Measurements from ENCODE around the gene DLG4. TPM values are rescaled to one million over a fixed set of nuclear protein-coding genes. Genes with fewer than 3 reads are reported as not detected.
"Not testable (repeated sequence)": the region's sequence is repeated elsewhere in the genome, so short reads cannot be mapped to it uniquely, and the experiment has no call there.

Gene DLG4
- total RNA-seq, 1 donor from 2014 or later, result 34.9 TPM

DNA sequence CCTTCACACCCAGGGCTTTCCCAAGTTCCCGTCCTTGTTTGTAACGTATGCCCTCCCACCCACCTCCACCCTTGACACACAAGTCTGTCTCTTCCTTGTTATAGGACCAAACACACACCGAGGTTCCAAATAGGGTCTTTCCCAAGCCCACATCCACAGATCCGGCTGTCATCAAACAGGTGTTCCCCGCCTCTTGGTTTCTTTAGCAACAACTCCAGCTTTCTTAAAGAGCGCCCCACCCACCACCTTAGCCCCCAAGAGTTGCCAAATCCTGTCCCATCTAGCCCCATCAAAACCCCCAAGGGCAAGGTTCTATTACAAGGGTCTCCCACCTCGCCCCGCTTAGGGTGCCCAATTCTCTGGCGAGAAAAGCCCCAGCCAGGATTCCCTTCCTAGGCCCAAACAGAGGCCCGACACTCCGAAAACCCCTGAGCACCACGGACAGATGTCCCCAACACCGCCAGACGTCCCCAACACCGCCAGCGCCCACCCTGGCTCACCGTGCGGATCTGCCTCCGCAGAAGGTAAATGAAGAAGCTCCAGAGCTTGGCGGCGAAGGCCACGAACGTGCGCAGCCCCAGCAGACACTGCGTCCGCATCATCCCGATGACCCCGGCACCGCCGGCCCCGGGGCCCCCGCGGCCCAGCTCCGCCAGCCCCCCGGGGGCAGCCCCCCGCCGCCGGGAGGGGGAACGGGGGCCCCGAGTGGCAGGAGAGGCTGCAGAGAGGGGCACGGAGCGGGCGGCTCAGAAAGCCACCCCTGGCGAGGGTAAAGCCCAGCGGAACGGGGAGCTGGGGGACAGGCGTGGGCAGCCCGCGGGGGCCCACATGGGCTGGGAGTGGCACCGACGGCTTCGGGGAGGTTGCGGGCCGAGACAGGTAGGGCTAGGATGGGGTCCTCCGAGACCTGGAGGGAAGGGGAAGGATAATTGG is 31.3 kb upstream of the DLG4 start:
- H3K27ac ChIP-seq, result peak overlapping the region; percentile 100
- H3K36me3 ChIP-seq, result peaks cover 29 to 31% of the 10 kb centered on the region in 2 donors
- H3K9me3 ChIP-seq, result no peaks in the 10 kb centered on the region
- H3K4me3 ChIP-seq, result peak overlapping the region; percentile 84 to 94
- DNase-seq (ENCODE audit: low spot score in 2 of 2), result peak in 1 of 2 donors; percentile 71
- H3K27me3 ChIP-seq, result no peaks in the 10 kb centered on the region
- intact Hi-C loops (cut with DNase I), result loop anchor here (1.0 to 5.0 kb wide), 2 partner anchors 8 to 321 kb away; no protein-coding TSS in a partner anchor
- H3K4me1 ChIP-seq, result peaks cover 16 to 27% of the 10 kb centered on the region in 2 donors
- TF ChIP-seq, protein P1, sequence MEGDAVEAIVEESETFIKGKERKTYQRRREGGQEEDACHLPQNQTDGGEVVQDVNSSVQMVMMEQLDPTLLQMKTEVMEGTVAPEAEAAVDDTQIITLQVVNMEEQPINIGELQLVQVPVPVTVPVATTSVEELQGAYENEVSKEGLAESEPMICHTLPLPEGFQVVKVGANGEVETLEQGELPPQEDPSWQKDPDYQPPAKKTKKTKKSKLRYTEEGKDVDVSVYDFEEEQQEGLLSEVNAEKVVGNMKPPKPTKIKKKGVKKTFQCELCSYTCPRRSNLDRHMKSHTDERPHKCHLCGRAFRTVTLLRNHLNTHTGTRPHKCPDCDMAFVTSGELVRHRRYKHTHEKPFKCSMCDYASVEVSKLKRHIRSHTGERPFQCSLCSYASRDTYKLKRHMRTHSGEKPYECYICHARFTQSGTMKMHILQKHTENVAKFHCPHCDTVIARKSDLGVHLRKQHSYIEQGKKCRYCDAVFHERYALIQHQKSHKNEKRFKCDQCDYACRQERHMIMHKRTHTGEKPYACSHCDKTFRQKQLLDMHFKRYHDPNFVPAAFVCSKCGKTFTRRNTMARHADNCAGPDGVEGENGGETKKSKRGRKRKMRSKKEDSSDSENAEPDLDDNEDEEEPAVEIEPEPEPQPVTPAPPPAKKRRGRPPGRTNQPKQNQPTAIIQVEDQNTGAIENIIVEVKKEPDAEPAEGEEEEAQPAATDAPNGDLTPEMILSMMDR (IDR thresholded peaks at IDR 0.05), result no peak

DNA sequence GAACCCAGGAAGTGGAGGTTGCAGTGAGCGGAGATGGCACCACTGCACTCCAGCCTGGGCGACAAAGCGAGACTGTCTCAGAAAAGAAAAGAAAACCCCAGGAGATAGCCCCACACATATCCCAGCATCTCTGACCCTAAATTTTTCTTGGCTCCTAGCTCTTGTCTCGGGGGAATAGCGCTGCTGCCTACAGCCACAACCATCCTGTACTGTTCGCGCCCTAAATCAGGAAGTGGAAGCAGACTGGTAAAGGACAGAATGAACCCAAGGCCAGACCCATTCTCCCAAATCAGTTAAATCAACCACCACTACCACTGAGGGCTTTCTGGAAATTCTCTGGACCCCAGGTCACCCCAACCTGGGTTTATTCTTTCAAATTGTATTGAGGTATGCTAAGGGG is 30.2 kb upstream of the DLG4 start:
- Histone ChIP-seq H3K4me3 (peak overlapping the region; percentile 84 to 94), H3K9me3 (no peaks in the 10 kb centered on the region), H3K27ac (no peak overlapping the region), H3K36me3 (peaks cover 27 to 29% of the 10 kb centered on the region in 2 donors), H3K27me3 (no peaks in the 10 kb centered on the region), H3K4me1 (peaks cover 16 to 27% of the 10 kb centered on the region in 2 donors)
- TF ChIP-seq, protein P1 (IDR thresholded peaks at IDR 0.05), result no peak
- no peak for DNase-seq (ENCODE audit: low spot score in 2 of 2)
- intact Hi-C loops (cut with DNase I), result loop anchor here (5.0 kb wide), 1 partner anchor 322 kb away; no protein-coding TSS in a partner anchor

DNA sequence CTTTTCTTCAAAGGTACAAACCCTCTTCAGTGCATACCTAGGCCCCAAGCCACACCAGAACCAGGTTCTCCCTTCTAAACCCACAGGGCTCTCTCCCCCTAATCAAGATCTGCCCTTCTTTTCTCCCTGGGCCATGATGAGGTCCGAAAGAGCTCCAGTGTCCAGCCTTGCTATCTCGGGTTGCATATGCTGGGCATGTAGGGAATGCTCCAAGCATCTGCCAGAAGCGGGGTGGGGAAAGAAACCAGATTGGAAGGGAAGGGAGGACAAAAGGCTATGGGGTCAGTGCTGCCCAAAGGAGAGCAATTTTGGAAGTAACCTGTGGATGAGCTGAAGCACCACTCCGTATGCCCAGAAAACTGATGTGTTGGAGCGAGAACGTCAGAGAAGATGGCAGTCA is 29.6 kb upstream of the DLG4 start:
- DNase-seq (ENCODE audit: low spot score in 2 of 2), result no peak
- Histone ChIP-seq H3K36me3 (peaks cover 26 to 30% of the 10 kb centered on the region in 2 donors), H3K4me1 (peaks cover 16 to 27% of the 10 kb centered on the region in 2 donors), H3K4me3 (peak overlapping the region; percentile 2 to 94), H3K9me3 (no peaks in the 10 kb centered on the region), H3K27me3 (no peaks in the 10 kb centered on the region), H3K27ac (no peak overlapping the region)
- intact Hi-C loops (cut with DNase I), result no loop called here
- TF ChIP-seq, protein P1 (IDR thresholded peaks at IDR 0.05), result no peak

DNA sequence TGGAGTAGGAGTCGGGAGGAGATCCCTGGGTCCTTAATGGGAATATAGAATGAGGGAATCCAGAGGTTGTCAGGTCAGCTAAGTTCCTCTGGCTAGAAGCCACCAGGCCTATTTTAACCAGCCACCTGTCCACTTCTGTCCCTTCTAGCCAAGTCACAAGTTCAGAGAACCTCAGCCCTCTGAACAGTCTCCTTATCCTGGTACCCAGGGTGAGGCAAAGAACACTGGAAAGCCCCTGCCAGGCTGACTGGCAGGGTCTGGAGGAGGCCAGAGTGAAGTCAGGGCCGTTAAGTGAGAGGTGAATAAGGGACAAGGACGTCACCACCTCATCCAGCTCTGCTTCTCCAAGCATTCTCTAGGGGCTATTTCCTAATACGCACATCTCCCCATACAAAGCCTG is 29.2 kb upstream of the DLG4 start:
- H3K4me3 ChIP-seq, result peak overlapping the region in 1 of 2 donors; percentile 2
- intact Hi-C loops (cut with DNase I), result no loop called here
- no peak for DNase-seq (ENCODE audit: low spot score in 2 of 2)
- H3K27me3 ChIP-seq, result no peaks in the 10 kb centered on the region
- H3K9me3 ChIP-seq, result no peaks in the 10 kb centered on the region
- TF ChIP-seq, protein P1 (IDR thresholded peaks at IDR 0.05), result no peak
- peaks cover 16 to 27% of the 10 kb centered on the region in 2 donors for H3K4me1 ChIP-seq
- no peak overlapping the region for H3K27ac ChIP-seq
- H3K36me3 ChIP-seq, result peaks cover 23 to 31% of the 10 kb centered on the region in 2 donors

DNA sequence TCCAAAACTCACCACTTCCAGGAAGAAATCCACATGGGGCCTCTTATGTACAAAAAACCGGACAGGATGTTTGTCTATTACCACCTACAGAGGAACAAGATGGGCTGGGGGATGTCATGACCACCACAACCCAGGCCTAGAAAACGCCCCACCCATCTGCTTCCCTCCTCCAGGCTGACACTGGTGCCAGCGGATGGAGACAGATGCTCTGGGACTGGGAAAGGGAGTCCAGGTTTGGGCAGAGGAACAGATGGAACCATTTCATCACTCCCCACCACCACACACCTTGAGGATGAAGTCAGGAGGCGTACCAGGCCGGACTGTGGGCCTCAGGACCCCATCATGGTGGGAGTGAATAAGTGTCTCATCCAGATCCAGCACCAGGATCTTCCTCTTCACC is 27.1 kb upstream of the DLG4 start:
- Histone ChIP-seq H3K9me3 (no peaks in the 10 kb centered on the region), H3K4me1 (peaks cover 10 to 23% of the 10 kb centered on the region in 2 donors), H3K36me3 (peaks cover 23 to 32% of the 10 kb centered on the region in 2 donors), H3K4me3 (no peak overlapping the region), H3K27me3 (no peaks in the 10 kb centered on the region), H3K27ac (no peak overlapping the region)
- DNase-seq (ENCODE audit: low spot score in 2 of 2), result no peak
- TF ChIP-seq, protein P1 (IDR thresholded peaks at IDR 0.05), result no peak
- intact Hi-C loops (cut with DNase I), result no loop called here

DNA sequence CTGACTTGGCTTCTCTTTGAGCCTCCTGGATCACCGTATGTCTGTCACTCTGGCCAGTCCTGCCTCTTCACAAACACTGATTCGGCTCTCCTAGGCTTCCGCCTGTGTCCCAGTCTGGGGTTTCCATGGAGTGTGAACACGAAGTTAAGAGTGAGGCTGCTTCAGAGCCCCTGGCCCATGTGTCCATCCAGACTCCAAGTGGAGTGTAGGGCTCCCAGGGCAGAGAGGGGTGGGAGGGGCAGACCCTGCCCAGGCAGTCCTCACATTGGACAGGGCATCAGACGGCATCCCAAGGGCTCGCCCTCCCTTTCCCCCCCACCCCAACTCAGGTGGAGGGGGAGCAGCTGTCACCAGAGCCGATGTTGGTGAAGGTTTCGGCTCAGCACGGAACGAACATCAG is 24.2 kb upstream of the DLG4 start:
- H3K9me3 ChIP-seq; H3K27me3 ChIP-seq; DNase-seq (ENCODE audit: low spot score in 2 of 2): not testable (repeated sequence)
- Histone ChIP-seq H3K4me1 (peaks cover 8 to 20% of the 10 kb centered on the region in 2 donors), H3K27ac (peak overlapping the region; percentile 88 to 94), H3K4me3 (peak overlapping the region; percentile 69 to 71), H3K36me3 (peaks cover 26 to 42% of the 10 kb centered on the region in 2 donors)
- intact Hi-C loops (cut with DNase I), result loop anchor here (1.0 to 5.0 kb wide), 4 partner anchors 7 to 443 kb away; partner anchors contain the start of genes CTDNEP1, KCTD11, POLR2A and TP53
